A204.1 (cell line): ENCODE measurements around the gene FGA.

Source experiments
- FAIRE-seq: peaks from 2 replicates; lab custom pipeline; 2012; peaks lifted over from hg19 to GRCh38; lab: Jason Lieb, UNC

The FGA gene

DNA sequence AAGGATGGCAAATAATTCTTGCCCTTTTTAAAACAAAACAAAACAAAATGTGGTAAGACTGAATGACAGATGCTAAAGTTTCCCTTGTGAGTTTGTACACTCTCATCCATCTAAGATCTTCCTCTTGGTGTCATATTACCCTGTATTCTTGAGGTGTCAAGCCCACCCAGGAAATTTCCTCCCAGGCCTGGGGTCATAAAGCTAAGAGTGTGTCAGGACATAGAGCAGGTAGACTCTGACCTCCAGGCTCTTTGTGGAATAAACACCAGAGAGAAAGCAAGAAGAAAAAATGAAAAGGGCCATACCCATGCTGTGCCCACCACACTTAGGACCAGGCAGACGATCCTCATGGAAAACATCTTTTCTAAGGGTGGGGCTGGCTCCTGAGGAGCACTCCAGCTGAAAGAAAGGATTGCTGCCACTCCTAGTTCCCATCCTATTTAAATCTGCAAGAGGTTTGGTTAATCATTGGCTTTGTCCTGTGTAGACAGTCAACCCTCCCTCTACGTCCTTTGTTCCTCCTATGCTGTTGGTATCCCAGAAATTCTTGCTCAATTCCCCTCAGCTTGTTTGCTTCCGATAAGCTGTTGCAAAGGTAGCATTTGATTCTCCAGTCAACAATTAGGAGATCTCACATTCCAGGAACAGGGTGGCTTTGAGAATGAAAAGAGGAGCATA lies at the start of gene FGA:
FGA (minus strand) TSS at position 414 of the 678 bp plus-strand sequence; CDS start at position 359, 55 bp downstream.
- FAIRE-seq: no peak

DNA sequence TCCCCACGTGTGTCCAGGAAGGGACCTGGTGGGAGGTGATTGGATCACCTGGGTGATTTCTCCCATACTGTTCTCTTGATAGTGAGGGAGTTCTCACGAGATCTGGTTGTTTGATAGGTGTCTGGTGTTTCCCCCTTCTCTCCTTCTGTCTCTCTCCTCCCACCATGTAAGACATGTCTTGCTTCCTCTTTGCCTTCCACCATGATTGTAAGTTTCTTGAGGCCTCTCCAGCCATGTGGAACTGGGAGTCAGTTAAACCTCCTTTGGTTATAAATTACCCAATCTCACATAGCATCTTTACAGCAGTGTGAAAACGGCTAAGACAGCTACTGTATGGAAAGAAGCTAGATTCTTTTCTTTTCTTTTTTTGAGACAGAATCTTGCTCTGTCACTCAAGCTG lies 43.5 kb upstream of the FGA start:
- no peak for FAIRE-seq

DNA sequence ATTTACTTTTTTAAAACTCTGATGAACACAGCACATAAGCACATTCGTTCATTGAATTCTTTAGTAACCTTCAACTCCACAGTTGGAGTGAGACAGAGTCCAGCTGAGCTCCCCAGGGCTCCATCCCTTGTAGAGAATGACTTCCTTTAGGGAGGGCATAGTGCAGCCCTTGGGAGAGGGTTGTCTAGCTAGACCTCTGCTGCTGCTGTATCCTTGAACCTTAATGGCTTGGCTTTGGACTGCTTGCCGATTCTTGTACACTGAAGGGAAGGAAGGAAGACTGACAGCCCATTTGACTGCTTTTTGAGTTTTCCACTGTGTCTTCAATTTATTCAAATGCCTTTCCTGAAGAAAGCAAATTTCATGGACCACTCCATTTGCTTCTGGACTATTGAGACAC lies 41.3 kb upstream of the FGA start:
- no peak for FAIRE-seq

DNA sequence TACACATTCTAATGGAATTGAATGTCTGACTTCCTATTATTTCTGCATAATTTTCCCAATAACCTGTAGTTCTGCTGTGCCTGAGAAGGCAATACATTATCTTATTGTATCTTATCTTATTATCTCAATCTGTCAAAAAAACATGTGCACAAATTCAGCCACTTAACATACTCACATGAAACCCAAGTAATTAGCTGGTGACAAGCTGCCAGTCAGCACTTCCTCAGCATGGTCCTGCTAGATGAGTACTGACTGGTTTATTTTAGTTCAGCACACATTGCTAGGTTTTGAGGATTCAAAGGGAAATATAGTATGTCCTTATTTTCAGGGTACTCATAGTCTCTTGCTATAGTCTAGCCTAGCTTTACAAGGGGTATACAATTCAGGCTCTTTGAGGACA lies 39.8 kb upstream of the FGA start:
- no peak for FAIRE-seq

DNA sequence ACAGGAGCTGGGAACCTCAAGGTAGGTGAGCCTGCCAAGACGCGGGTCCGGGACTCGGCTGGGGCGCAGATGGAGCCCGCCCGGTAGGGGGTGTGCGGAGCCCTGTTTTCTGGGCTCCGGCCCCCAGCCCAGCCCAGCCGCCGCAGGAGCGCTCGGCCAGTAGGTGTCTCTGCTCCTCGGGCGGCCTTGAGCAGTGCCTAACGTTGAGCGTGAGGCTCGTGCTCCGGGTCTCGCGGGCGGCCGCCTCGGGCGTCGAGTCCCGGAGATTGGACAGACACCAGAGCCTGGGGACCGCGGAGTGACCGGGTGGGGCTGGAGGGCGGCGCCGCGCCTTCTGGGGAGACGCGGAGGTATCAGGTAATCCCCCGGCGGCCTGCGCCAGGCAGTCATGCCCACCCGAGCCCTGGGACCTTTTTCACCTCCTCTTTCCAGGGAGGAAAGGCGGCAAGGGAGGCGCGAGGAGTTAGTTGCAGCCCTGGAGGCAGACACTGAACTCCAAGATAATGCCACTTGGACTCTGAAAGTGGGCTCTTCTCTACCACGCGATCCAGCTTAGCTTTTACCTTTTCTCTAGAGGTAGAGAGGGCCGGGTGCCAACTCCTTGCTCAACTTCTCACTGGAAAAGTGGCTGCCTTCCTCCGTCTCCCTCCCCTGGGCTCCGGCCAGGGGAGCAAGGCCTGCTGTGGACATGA lies 36.4 kb upstream of the FGA start:
- FAIRE-seq: no peak

DNA sequence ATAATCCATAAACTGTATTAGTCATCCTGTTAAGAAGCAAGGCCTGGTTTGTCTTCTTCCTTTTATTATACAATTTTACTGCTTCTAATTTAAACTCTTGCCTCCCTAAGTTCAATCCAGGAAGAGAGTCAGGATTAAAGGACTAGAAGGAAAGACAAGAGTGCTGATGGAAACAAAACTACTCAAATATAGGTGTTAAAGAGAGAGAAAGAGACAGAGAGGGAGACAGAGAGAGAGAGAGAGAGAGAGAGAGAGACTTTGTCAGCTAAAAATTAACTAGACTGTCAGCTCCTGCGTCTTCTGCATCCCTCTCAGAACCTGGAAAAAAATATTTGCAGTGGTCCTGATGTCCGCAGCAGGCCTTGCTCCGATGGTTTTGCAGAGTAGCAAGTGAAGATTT lies 35.4 kb upstream of the FGA start:
- FAIRE-seq: no peak

DNA sequence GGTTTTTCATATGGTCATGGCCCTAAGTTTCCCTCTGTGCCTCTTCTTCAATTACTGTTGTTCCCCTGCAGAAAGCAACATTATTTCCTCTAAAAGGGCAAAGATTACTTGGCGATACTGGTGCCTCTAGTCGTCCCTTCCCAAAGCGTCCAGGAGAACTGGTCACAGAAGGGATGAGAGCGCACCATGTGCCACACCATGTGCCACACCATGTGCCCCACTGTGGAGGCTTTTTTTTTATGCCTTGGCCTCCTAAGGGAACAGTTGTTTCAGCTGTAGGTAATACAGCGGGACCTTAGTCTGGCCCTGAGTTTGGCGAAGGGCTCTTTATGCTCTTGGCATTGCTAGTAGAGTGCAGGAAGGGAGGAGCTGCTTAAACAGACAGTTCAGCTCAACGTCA lies 33.5 kb upstream of the FGA start:
- no peak for FAIRE-seq

DNA sequence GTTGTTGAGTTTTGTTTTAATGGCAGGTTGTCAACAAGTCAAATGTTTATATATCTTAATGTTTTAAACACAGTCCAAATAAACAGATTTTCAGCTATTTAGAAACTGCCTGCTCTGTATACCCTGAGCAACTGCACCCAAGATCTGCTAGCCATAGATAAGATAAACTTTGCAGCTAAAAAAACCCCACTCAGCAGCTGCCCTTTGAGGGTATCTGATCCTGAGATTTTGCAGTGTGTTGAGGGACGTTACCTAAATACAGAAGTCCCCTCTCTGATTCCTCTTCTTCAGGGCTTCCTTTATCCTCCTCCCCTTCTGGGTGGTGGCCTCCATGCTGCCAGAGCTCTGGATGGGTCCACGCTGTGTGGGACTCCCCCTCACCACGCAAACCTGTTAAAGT lies 32.9 kb upstream of the FGA start:
- FAIRE-seq: no peak

DNA sequence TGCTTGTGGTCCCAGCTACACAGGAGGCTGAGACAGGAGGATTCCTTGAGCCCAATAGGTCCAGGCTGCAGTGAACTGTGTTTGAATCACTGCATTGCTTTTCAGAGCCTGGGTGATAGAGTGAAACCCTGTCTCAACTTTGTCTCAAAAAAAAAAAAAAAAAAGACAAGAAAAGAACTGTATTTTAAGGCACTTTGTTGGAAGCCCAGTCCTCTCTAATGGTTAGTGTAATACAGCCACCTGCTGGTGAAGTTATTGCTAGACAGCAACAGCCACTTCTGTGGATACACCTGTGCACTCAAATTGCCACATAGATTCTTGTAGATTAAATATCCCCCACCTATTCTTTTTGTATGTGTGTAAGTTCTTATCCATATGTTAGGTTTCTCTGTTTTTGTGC lies 32.1 kb upstream of the FGA start:
- peak; percentile 43 for FAIRE-seq

DNA sequence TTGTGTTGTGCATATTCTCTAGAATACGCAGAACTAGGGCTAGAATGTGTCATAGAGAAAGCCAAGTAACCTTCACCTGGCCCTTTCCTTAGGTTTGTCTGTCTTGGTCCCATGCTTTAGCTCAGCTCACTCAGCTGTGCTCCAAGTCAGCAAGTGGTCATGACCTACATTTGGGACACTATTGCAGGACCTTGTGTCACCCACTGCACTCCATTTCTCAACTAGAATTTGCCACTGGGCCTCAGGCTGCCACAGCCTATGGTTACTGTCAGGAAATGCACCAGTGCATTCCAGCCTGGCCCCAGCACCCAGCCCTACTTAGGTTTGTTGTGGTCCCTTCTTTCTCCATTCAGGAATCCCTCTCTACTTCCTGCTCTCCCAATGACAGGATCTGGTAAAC lies 29.6 kb upstream of the FGA start:
- no peak for FAIRE-seq

DNA sequence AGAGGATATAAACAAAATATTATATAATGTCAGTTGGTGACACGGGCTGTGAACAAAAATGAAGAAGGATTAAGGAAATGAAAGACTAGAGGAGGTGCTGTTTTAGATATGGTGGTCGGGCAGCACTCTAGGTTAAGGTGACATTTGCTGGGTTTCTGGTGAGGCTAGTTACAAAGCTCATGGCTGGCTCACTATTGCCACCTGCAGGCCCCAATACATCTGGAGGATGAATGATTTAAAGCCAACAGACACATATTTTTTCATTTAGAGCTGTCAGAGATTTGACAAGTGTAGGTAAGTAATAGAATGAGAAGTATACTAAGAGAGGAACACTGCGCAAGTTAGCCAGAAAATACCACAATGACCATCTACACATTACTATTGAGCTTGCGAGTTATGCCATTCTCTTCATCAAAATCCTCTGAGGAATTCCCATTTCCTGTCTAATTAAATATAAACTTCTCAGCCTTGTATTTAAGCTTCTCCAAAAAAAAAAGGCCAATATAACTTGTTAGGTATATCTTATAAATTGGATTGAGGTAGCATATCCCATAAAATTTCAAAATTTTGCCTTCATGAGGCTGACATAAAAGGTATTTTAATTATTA lies 28.3 kb upstream of the FGA start:
- no peak for FAIRE-seq

DNA sequence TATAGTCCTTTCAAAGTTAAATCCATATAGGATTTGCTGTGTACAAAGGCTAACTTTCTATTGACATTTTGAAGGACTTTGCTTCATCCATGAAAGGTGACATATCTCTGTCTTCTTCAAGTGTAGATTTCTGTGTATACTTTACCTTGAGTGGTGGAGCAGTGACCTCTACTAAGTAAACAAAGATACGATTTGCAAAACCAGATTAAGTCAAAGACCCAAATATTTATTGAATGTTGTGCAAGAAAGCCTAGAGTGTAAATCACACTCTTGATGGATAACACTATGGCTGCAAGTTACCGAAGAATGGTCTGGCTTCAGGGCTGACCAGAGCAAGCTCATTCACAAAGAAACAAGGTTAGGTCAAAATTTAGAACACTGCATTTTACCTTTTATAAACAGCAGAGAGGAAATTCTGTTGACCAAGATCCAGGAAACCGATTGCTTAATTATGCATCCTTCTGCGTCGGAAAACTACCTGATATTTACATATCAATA lies 27.3 kb upstream of the FGA start:
- FAIRE-seq: no peak

DNA sequence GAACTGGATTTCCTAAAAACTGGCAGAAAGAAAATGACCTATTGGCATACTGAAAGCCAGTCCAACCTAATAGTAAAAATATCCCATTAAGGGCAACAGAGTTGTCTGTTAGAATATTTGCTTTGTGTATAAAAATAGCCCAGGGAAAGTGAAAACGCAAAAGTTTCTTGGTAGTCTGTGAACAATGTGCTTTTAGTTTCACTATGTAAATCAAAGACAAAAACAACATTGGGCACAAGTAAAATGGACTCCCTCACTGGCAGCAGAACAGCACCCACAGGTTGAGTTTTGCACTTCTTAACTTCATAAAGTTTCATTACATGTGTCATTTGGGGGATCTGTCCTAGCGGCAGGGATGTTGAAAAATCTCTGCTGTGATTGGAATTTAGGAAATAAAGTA lies 26.2 kb upstream of the FGA start:
- no peak for FAIRE-seq

DNA sequence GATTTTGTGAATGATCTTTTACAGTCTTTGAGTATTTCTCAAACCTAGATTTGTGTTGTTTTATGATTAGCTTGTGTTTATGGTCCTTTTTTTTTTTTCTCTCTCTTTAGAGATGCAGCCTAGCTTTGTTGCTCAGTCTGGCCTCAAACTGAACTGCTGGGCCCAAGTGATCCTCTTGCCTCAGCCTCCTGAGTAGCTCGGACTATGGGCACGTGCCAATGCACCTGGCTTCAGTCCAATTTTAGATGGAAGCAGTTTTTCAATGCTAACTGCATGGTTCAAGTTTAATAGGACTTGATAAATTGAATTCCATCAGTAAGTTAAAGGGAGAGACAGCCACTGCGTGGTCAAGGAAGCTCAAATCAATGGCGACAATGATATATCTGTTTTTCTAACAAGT lies 25.7 kb upstream of the FGA start:
- FAIRE-seq: no peak

DNA sequence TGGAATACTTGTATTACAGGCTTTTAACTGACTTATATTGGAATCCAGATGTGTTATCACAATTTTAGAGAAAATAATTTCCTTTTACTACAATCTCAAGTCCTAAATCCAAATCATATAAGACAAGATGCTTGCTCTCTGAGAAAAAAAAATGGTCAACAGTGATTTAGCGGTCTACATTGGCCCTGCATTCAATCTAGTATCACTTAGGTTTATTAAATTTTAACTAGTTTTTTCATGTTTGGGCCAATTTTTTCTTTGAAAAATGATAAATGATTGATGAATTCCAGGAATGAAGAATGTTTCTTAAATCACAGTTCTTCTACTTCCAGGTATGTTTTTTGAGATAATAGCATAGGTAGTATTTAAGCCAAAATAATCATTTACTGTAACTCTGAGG lies 24.7 kb upstream of the FGA start:
- FAIRE-seq: no peak

DNA sequence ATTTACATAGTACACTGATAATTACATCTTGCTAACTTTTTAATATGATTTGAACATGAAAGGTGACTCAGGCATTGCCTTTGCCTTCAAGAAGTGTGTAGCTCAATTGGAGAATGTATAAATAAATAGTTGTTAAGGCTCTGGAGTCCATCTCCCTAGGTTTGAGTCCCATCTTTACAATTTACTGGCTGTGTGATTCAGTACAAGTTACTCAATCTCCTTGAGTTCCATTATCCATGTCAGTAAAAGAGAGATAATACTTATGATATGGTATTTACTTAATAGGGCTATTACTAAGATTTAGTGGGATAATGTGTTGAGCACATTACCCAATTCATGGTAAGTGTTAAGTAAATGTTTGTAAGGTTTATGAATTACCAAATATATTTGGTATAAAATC lies 23.8 kb upstream of the FGA start:
- FAIRE-seq: no peak

DNA sequence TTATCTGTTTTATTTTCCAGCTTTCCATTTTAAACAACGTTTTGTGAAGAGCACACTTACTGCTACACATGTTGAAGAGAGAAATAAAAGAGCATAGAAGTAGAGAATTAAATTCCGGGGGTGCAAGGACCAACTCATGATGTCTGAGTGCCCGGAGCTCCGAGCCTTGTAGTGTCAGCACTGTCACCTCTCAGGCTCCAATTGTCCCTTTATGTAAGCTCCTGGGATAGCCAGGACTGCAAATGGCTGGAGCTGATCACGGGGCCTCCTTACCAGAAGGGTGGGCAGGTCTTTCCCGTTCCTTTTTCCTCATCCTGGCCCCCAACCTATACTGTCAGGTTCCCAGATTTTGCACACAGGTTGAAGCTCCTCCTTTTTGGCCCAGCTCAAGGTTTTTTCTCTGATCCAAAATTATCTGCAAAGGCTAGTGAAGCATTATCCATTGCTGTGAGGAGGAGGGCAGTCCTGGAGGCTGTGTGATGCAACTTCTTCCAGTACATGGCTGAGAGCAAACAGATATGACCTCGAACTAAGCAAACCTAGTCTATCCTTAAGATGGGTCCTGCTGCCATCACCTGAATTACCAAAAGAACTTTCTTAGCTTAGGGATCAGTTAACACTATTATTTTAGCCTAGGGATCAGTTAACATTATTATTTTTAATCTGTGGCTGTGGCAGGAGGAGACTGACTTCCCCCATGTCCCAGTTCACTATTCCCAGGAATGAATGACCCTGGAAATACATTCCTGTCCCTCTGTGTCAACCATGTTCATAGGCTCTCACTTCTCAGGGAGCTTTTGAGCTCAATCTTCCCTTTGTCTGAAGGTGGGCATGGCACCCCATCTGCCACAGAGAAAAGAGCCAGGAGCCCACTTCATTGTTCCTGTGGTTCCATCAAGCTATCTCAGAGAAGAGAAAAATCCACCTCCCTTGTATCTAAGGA lies 22.2 kb upstream of the FGA start, which contains the start of gene FGG:
FGG (minus strand) TSS at position 185 of the 943 bp plus-strand sequence; CDS start at position 138, 47 bp downstream.
- no peak for FAIRE-seq

DNA sequence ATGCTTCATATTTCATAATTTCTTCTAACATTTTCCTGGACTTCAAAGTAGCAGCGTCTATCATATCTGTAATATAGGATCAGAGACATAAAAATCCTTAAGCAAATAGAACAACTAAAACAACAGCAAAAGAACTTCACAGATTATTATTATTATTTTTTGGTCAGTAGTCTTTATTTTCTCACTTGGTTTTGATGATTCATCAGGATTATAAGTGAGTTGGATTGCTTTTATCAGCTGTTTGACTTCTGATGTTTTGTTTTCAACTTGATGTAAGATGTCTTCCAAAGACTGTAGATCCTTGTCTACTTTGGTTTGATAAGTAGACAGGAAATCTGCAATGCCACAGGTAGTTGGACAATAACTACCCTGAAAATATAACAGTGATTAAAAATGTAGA lies 21.3 kb upstream of the FGA start:
- no peak for FAIRE-seq

DNA sequence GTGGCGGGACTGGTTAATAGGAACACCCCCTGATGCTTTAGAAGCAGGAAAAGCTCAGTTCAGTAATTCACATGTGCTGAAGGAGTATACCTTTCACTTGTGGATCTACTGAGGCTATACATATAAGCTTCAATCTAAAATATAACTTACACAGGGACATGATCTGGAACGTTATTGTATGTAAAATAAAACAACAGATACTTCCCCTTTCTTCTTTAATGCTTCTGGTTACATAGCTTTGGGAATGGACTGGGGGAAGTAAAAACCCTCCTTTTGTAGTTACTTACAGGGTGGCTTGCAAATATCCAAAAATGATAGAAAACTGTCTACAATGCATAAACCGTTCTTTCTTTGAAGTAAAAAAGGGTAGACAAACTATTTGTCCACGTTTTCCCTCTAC lies 20.0 kb upstream of the FGA start:
- FAIRE-seq: no peak

DNA sequence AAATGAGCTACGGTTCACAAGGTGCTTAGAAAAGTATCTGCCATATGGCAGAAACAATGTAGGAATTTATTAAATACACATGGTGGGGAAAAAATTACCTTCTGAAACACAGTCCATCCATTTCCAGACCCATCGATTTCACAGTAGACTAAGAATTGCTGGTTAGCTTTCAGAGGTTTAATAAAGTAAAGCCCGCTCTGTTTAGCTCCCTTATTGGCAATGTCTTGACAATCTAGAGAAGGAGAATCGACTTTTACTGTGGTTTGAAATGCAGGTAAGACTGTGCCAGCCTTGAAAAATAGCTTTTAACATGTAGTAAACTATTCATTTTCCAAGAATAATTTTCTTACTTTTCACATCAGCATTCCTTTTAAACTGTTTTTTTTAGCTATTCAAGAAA lies 19.0 kb upstream of the FGA start:
- no peak for FAIRE-seq

DNA sequence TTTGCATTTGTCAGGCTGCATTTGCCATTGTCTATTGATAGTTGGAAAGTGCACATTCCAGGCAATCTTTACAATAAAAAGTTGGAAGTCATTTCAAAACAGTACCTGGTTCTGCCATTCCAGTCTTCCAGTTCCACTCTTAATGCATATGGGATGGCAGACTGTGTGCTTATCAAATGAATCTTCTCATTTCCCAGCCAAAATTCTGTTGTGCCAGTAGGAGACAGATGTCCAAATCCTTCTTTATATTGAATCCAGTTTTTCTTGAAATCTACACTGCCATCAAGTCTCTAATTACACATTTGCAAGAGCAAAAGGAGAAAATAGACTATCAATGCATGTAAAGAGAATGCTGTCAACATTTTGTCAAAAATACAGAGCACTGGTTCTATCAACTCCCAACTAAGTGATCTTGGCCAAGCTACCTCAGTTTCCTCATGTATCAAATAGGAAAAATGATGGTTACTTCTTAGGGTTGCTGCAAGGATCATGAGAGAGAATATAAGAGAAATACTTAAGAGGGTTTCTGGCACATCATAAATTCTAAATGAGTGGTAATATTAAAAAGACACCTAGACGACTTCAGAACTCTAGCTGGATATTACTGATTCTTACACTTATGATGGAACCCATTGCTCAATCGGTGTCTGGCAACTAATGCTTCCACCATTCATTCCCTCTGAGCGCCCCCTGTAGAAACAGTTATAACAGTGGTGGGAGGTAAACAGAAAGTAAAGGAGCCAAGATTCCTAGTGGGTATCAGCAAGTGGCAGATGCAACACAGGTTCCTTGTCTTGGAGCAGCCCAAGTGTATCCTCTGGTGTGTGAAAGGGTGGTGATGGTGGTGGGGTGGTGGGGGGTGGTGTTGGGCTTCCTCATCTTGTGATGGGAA lies 18.1 kb upstream of the FGA start:
- no peak for FAIRE-seq
